GM12878 (cell line): ENCODE measurements around the gene CXCL9.

Experiments used
- EP300 ChIP-seq, 2 experiments: fragments of 150-350 bp in 1 of 2; IDR thresholded peaks; 2 replicates each; pipeline ENCODE4 v1.6.1; 2011 to 2012; ENCODE audit warnings: low read depth in 2 of 2, low read length in 2 of 2, borderline replicate concordance in 1 of 2, improper control_type of control experiment in 1 of 2, inconsistent platforms in 1 of 2; ENCODE audit not compliant: control insufficient read depth in 1 of 2
- HDAC6 ChIP-seq: fragments of 200-600 bp; sonication (generic); IDR thresholded peaks from one replicate; pipeline ENCODE4 v1.8.0; 2017; ENCODE audit warnings: antibody characterized with exemption; ENCODE audit not compliant: unreplicated experiment
- POLR2A ChIP-seq: IDR thresholded peaks from 2 replicates; pipeline ENCODE4 v1.6.1; 2011; ENCODE audit warnings: low read depth, mild to moderate bottlenecking, low read length
- SUZ12 ChIP-seq: fragments of 200-600 bp; sonication (generic); IDR thresholded peaks from one replicate; pipeline ENCODE4 v1.6.1; 2018; ENCODE audit warnings: antibody characterized with exemption, mild to moderate bottlenecking; ENCODE audit not compliant: unreplicated experiment
- TAF1 ChIP-seq: IDR thresholded peaks from 2 replicates; pipeline ENCODE4 v1.6.1; 2011; ENCODE audit warnings: mild to moderate bottlenecking, low read depth, low read length, borderline replicate concordance
- TCF7 ChIP-seq: IDR thresholded peaks from 2 replicates; pipeline ENCODE4 v1.6.1; 2014; ENCODE audit warnings: antibody characterized with exemption, borderline replicate concordance
- ZNF274 ChIP-seq: IDR thresholded peaks from one replicate; pipeline ENCODE4 v1.8.0; 2011; ENCODE audit not compliant: insufficient read length, insufficient read depth
- ZSCAN29 ChIP-seq: fragments of 450-650 bp; IDR thresholded peaks from 2 replicates; pipeline ENCODE4 v1.6.1; 2017; ENCODE audit warnings: mild to moderate bottlenecking, moderate library complexity
- TF ChIP-seq, protein P1 (sequence below), 3 experiments: IDR thresholded peaks in 2 of 3; conservative IDR thresholded peaks in 1 of 3; 2 replicates each; pipeline ENCODE4 v1.5.1; 2011; ENCODE audit warnings: low read depth in 3 of 3, low read length in 3 of 3, mild to moderate bottlenecking in 3 of 3, control low read depth in 2 of 3, moderate library complexity in 2 of 3, inconsistent platforms in 1 of 3, mixed read lengths in 1 of 3; ENCODE audit not compliant: control insufficient read depth in 2 of 3, insufficient read depth in 1 of 3; ENCODE audit errors: extremely low read depth in 1 of 3
- TF ChIP-seq, protein P2 (sequence below): IDR thresholded peaks from 2 replicates; pipeline ENCODE4 v1.6.1; 2011; ENCODE audit warnings: low read depth, low read length, improper control_type of control experiment, borderline replicate concordance
- TF ChIP-seq, protein P3 (sequence below): IDR thresholded peaks from 2 replicates; pipeline ENCODE4 v1.6.1; 2012; ENCODE audit warnings: mild to moderate bottlenecking, low read depth, low read length

DNA sequence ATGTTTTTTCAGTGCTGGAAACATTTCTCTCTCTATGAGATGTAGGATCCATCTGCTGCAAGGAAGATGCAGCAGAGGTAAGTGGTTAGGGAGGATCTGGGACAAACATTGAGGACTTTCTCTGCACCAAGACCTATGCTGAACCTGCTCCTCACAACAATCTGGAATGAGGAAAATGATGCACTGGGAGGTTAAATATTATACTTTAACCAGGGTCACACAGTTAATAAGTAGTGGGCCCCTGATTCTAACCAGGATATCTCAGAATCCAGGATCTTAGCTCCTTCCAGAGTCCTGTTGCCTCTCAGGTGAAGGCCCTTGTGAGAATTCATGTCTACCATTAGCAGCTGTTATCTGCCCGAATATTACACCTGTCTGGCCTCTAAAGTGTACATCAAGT lies 7.0 kb downstream of the CXCL9 start:
- TF ChIP-seq, protein P1, sequence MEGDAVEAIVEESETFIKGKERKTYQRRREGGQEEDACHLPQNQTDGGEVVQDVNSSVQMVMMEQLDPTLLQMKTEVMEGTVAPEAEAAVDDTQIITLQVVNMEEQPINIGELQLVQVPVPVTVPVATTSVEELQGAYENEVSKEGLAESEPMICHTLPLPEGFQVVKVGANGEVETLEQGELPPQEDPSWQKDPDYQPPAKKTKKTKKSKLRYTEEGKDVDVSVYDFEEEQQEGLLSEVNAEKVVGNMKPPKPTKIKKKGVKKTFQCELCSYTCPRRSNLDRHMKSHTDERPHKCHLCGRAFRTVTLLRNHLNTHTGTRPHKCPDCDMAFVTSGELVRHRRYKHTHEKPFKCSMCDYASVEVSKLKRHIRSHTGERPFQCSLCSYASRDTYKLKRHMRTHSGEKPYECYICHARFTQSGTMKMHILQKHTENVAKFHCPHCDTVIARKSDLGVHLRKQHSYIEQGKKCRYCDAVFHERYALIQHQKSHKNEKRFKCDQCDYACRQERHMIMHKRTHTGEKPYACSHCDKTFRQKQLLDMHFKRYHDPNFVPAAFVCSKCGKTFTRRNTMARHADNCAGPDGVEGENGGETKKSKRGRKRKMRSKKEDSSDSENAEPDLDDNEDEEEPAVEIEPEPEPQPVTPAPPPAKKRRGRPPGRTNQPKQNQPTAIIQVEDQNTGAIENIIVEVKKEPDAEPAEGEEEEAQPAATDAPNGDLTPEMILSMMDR (IDR thresholded peaks at IDR 0.05 in 2 of 3, conservative IDR thresholded peaks at IDR 0.05 in 1 of 3; ENCODE audit: control insufficient read depth in 2 of 3, extremely low read depth in 1 of 3, insufficient read depth in 1 of 3, low read depth in 3 of 3, low read length in 3 of 3), result no peak
- TF ChIP-seq ZNF274 (no peak), HDAC6 (no peak), POLR2A (no peak), ZSCAN29 (no peak), EP300 (IDR thresholded peaks at IDR 0.05; ENCODE audit: borderline replicate concordance in 1 of 2, control insufficient read depth in 1 of 2, low read depth in 2 of 2, low read length in 2 of 2) (no peak), TCF7 (no peak), SUZ12 (no peak), TAF1 (no peak)
- TF ChIP-seq, protein P2, sequence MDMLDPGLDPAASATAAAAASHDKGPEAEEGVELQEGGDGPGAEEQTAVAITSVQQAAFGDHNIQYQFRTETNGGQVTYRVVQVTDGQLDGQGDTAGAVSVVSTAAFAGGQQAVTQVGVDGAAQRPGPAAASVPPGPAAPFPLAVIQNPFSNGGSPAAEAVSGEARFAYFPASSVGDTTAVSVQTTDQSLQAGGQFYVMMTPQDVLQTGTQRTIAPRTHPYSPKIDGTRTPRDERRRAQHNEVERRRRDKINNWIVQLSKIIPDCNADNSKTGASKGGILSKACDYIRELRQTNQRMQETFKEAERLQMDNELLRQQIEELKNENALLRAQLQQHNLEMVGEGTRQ, result no peak
- TF ChIP-seq, protein P3, sequence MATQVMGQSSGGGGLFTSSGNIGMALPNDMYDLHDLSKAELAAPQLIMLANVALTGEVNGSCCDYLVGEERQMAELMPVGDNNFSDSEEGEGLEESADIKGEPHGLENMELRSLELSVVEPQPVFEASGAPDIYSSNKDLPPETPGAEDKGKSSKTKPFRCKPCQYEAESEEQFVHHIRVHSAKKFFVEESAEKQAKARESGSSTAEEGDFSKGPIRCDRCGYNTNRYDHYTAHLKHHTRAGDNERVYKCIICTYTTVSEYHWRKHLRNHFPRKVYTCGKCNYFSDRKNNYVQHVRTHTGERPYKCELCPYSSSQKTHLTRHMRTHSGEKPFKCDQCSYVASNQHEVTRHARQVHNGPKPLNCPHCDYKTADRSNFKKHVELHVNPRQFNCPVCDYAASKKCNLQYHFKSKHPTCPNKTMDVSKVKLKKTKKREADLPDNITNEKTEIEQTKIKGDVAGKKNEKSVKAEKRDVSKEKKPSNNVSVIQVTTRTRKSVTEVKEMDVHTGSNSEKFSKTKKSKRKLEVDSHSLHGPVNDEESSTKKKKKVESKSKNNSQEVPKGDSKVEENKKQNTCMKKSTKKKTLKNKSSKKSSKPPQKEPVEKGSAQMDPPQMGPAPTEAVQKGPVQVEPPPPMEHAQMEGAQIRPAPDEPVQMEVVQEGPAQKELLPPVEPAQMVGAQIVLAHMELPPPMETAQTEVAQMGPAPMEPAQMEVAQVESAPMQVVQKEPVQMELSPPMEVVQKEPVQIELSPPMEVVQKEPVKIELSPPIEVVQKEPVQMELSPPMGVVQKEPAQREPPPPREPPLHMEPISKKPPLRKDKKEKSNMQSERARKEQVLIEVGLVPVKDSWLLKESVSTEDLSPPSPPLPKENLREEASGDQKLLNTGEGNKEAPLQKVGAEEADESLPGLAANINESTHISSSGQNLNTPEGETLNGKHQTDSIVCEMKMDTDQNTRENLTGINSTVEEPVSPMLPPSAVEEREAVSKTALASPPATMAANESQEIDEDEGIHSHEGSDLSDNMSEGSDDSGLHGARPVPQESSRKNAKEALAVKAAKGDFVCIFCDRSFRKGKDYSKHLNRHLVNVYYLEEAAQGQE, result no peak
